ENCODE measurements around the gene CLEC9A. TPM values are rescaled to one million over a fixed set of nuclear protein-coding genes. Genes with fewer than 3 reads are reported as not detected.
A peak's percentile ranks its signal among the peaks of the same experiment; 100 is the strongest.

CLEC9A gene
- total and polyA plus RNA-seq, 3 donors from 2014 or later = 2.6 to 6.3 (median 5.4) TPM

GRCh38 chr12:10088031-10088430, 57.5 kb downstream of the CLEC9A start:
- no peak overlapping the region for H3K27ac ChIP-seq
- H3K4me1 ChIP-seq = no peaks in the 10 kb centered on the region
- no peaks in the 10 kb centered on the region for H3K9me3 ChIP-seq
- no peaks in the 10 kb centered on the region for H3K36me3 ChIP-seq (ENCODE audit: low read depth, missing control alignments)
- DNase-seq = no peak
- no peaks in the 10 kb centered on the region for H3K27me3 ChIP-seq
- intact Hi-C loops (cut with DNase I; ENCODE audit: low total_unique reads) = no loop called here
- H3K4me3 ChIP-seq = no peak overlapping the region
- TF ChIP-seq POLR2A (IDR thresholded peaks at IDR 0.05) (no peak), CTCF (IDR thresholded peaks at IDR 0.05) (no peak)

DNA sequence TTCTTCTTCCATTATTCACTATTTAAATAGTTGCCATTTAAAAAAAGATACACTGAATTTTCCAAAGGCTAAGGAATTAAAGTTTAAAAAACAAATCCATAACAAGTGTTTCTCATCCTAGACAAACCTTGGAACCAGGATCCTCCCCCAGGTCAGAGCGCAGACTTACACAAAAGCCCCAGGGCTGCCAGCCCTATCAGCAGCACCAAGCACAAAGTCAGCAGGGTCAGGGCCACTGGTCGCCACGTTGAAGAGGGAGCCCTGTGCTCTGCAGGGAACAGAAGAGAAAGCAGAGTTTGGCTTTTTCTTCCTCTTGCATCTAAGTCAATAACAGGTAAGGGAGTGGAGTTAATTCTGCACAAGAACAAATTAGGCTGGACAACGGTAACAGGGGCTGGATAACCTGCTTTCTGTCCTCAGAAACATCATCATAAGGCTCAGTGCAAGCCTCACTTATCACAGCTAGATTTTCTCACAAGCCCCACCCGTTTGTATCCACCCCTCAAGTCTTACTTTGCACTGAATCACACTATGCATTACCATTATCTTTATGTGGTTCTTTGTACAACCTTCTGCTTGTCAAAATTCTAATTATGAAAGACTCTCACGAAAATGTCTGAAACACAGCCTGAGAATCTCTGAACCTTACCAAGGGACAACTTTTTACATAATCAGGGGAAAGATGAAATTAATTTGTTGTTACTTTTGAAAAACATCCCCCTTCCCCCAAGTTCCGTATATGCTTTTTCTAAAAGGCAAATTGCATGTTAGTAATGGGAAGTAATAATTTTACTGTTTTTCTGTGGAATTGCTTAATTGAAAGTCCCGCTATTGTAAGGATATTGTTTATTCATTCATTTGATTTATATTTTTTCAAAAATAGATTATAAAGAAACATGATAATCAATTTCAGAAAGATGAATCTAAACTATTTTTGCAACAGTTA, 58.7 kb downstream of the CLEC9A start:
- Histone ChIP-seq H3K4me3 (no peak overlapping the region), H3K9me3 (no peaks in the 10 kb centered on the region), H3K27me3 (no peaks in the 10 kb centered on the region), H3K36me3 (ENCODE audit: low read depth, missing control alignments) (no peaks in the 10 kb centered on the region), H3K4me1 (no peaks in the 10 kb centered on the region), H3K27ac (peak overlapping the region in 1 of 2 donors; percentile 37)
- TF ChIP-seq CTCF (IDR thresholded peaks at IDR 0.05) = no peak
- no peak for TF ChIP-seq POLR2A (IDR thresholded peaks at IDR 0.05)
- 26 to 36% methylated on average over 8 of the region's 8 CpGs for WGBS, 2 donors
- intact Hi-C loops (cut with DNase I; ENCODE audit: low total_unique reads) = no loop called here
- DNase-seq = peak; percentile 77

DNA sequence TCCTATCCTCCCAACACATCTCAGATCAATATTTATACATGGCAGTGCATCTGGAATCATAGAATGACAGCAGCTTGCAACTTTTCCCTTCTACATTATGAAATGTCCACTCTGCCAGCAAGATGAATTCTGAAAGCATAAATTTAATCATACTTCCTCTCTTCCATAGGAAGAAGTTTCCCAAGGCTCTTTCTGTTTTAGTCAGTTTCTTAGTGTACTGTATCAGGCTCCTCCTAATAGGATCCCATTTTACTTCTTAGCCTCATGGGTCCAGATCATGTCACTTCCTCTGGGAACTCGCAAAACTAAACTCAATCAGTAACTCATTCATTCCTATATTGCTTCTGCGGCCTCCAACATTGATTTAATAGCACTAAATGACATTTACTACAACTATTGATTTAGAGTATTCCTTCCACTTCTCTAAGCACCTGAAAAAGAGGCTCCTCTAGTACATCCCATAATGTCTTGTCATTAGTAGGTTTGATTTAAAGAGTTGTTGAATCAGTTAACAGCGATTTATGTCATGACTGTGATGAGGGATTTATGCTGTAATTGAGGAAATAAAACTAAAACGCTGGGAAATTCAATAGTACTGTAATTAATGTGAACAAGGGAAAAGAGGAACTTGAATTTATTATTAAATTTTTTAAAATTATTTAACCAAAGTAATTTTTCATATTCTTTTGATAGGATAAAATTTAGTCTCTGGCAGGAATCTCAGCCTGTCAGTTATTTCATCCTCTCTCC, 64.3 kb downstream of the CLEC9A start:
- 81 to 87% methylated on average over 4 of the region's 4 CpGs for WGBS, 2 donors
- Histone ChIP-seq H3K9me3 (no peaks in the 10 kb centered on the region), H3K4me3 (no peak overlapping the region), H3K27ac (peak overlapping the region in 1 of 2 donors; percentile 38), H3K27me3 (no peaks in the 10 kb centered on the region), H3K36me3 (ENCODE audit: low read depth, missing control alignments) (no peaks in the 10 kb centered on the region), H3K4me1 (no peaks in the 10 kb centered on the region)
- TF ChIP-seq CTCF (IDR thresholded peaks at IDR 0.05) = no peak
- no peak for DNase-seq
- intact Hi-C loops (cut with DNase I; ENCODE audit: low total_unique reads) = no loop called here

DNA sequence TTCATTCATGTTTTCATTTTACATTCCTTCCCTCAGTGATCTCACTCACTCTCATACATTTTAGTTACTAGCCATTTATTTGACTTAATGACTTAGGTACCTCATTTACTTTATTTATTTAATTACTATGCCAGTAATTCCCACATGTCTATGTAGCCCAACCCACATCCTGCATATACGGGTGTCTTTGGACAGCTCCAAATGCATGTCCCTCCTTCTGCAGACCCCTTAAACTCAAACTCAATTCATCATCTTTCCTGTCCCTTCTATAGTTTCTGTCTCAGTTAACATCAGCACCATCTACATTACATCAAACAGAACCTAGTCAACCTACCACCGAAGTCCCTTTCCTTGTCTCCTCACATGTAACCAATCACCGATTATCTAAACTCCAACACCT, 65.5 kb downstream of the CLEC9A start:
- WGBS, 2 donors = 92 to 94% methylated on average over 3 of the region's 3 CpGs
- Histone ChIP-seq H3K4me1 (peaks cover 3% of the 10 kb centered on the region), H3K4me3 (no peak overlapping the region), H3K9me3 (no peaks in the 10 kb centered on the region), H3K36me3 (ENCODE audit: low read depth, missing control alignments) (no peaks in the 10 kb centered on the region), H3K27ac (no peak overlapping the region), H3K27me3 (no peaks in the 10 kb centered on the region)
- no peak for DNase-seq
- TF ChIP-seq CTCF (IDR thresholded peaks at IDR 0.05) (no peak), POLR2A (IDR thresholded peaks at IDR 0.05) (no peak)
- intact Hi-C loops (cut with DNase I; ENCODE audit: low total_unique reads) = no loop called here
